Measurements from ENCODE around the gene FOXF1. TPM values are rescaled to one million over a fixed set of nuclear protein-coding genes. Genes with fewer than 3 reads are reported as not detected.

The FOXF1 gene
- total RNA-seq, 1 experiment from 2014 or later, result 3.0 TPM

GRCh38 chr16:86492961-86493629, 17.2 kb upstream of the FOXF1 start:
- no peak for DNase-seq (ENCODE audit: low read depth)

- no peak for DNase-seq (ENCODE audit: low read depth)
Observed at GRCh38 chr16:86494039-86494564, 16.2 kb upstream of the FOXF1 start.

- no peak for DNase-seq (ENCODE audit: low read depth)
Observed at GRCh38 chr16:86494565-86495356, 15.6 kb upstream of the FOXF1 start.

GRCh38 chr16:86495357-86495701, 15.0 kb upstream of the FOXF1 start:
- no peak for DNase-seq (ENCODE audit: low read depth)

- DNase-seq (ENCODE audit: low read depth), result no peak
Observed at GRCh38 chr16:86495756-86496261, 14.5 kb upstream of the FOXF1 start.

GRCh38 chr16:86496262-86496928, 13.9 kb upstream of the FOXF1 start:
- DNase-seq (ENCODE audit: low read depth), result no peak

- no peak for DNase-seq (ENCODE audit: low read depth)
Observed at GRCh38 chr16:86496929-86497461, 13.3 kb upstream of the FOXF1 start.

- no peak for DNase-seq (ENCODE audit: low read depth)
Observed at GRCh38 chr16:86497551-86498021, 12.7 kb upstream of the FOXF1 start.

- no peak for DNase-seq (ENCODE audit: low read depth)
Observed at GRCh38 chr16:86498155-86498670, 12.1 kb upstream of the FOXF1 start.

- DNase-seq (ENCODE audit: low read depth), result no peak
Observed at GRCh38 chr16:86498671-86499439, 11.5 kb upstream of the FOXF1 start.

- DNase-seq (ENCODE audit: low read depth), result no peak
Observed at GRCh38 chr16:86499440-86499786, 10.9 kb upstream of the FOXF1 start.

GRCh38 chr16:86499889-86500707, 10.2 kb upstream of the FOXF1 start:
- no peak for DNase-seq (ENCODE audit: low read depth)

GRCh38 chr16:86500708-86501510, 9.4 kb upstream of the FOXF1 start:
- no peak for DNase-seq (ENCODE audit: low read depth)

GRCh38 chr16:86501989-86502855, 8.1 kb upstream of the FOXF1 start:
- DNase-seq (ENCODE audit: low read depth), result no peak

GRCh38 chr16:86502856-86503748, 7.2 kb upstream of the FOXF1 start:
- DNase-seq (ENCODE audit: low read depth), result peak; percentile 42

GRCh38 chr16:86503830-86504229, 6.5 kb upstream of the FOXF1 start:
- no peak for DNase-seq (ENCODE audit: low read depth)

Data from RPMI7951 (cell line).